Suprapubic skin (tissue), 4 donors: ENCODE results near the gene RGS17. TPM values are rescaled to one million over a fixed set of nuclear protein-coding genes. Genes with fewer than 3 reads are reported as not detected.
"Not testable (repeated sequence)": the region's sequence is repeated elsewhere in the genome, so short reads cannot be mapped to it uniquely, and the experiment has no call there.

Experiments
- DNase-seq, 2 donors: peaks; one replicate each; pipeline ENCODE4 v3.0.0-alpha.2; 2019; ENCODE audit warnings: low spot score in 2 of 2
- H3K27ac ChIP-seq: fragments of 200-600 bp; sonication (generic); one replicate; pipeline ENCODE4 v1.5.1; 2019
- H3K27me3 ChIP-seq: fragments of 200-600 bp; sonication (generic); one replicate; pipeline ENCODE4 v1.5.1; 2019
- H3K36me3 ChIP-seq: fragments of 200-600 bp; sonication (generic); one replicate; pipeline ENCODE4 v1.5.1; 2019
- H3K4me1 ChIP-seq: fragments of 200-600 bp; sonication (generic); one replicate; pipeline ENCODE4 v1.5.1; 2019
- H3K4me3 ChIP-seq: fragments of 200-600 bp; sonication (generic); one replicate; pipeline ENCODE4 v1.5.1; 2019; ENCODE audit warnings: mild to moderate bottlenecking
- H3K9me3 ChIP-seq: fragments of 200-600 bp; sonication (generic); one replicate; pipeline ENCODE4 v1.5.1; 2019
- EP300 ChIP-seq: sonication (generic); formaldehyde crosslinking; IDR thresholded peaks from one replicate; pipeline ENCODE4 v1.6.1; 2017; ENCODE audit warnings: antibody characterized with exemption
- POLR2A ChIP-seq, 2 donors: fragments of 450-650 bp; IDR thresholded peaks; one replicate each; pipeline ENCODE4 v1.6.1; 2017; ENCODE audit warnings: antibody characterized with exemption in 2 of 2, mild to moderate bottlenecking in 2 of 2, moderate library complexity in 2 of 2
- POLR2AphosphoS5 ChIP-seq, 3 donors: sonication (generic); formaldehyde crosslinking; IDR thresholded peaks; one replicate each; pipeline ENCODE4 v1.6.1; 2017; ENCODE audit warnings: antibody characterized with exemption in 3 of 3
- WGBS: methylation state at CpG from one replicate; pipeline ENCODE4 v1.1.5; 2018; 5-methylcytosine and 5-hydroxymethylcytosine counted together
- total RNA-seq, 4 donors: library from RNA; depleted of rRNA; stranded (reverse); fragments of >200 nt; gene quantifications; one replicate each; pipeline ENCODE4 v1.1.0, GENCODE V29; 2016
- TF ChIP-seq, protein P1 (sequence below), 2 donors: fragments of 200-600 bp in 1 of 2; fragments of 450-650 bp in 1 of 2; sonication (generic) in 1 of 2; IDR thresholded peaks; one replicate each; pipeline ENCODE4 v1.5.1; 2016 to 2019; ENCODE audit warnings: antibody characterized with exemption in 2 of 2, mild to moderate bottlenecking in 1 of 2, moderate library complexity in 1 of 2

Gene RGS17
- total RNA-seq, 4 donors from 2014 or later: 0.08 to 1.8 (median 0.26) TPM

DNA sequence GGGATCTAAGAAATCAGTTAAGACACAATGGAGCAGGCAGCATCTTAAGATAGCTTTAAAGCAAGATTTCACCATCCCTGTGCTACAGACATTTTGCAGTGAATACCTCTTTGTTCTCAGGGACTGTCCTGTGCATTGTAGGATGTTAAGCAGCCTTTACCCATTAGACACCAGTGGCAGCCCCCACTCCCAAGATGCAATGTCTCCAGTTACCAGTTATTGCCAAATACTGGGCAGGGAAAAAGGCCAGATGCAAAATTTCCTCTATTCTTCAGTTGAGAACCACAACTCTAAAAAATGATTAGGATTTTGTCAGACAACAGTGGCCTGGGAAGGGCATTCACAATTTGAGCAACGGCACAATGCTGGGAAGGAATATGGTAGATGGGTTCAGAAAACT lies 154.3 kb downstream of the RGS17 start:
- no peak for DNase-seq
- Histone ChIP-seq H3K36me3 (peaks cover 22% of the 10 kb centered on the region), H3K27ac (no peak overlapping the region), H3K27me3 (no peaks in the 10 kb centered on the region), H3K4me1 (peaks cover 4% of the 10 kb centered on the region), H3K9me3 (no peaks in the 10 kb centered on the region), H3K4me3 (no peak overlapping the region)
- TF ChIP-seq POLR2AphosphoS5 (IDR thresholded peaks at IDR 0.05) (no peak), POLR2A (IDR thresholded peaks at IDR 0.05) (no peak), EP300 (no peak)
- TF ChIP-seq, protein P1, sequence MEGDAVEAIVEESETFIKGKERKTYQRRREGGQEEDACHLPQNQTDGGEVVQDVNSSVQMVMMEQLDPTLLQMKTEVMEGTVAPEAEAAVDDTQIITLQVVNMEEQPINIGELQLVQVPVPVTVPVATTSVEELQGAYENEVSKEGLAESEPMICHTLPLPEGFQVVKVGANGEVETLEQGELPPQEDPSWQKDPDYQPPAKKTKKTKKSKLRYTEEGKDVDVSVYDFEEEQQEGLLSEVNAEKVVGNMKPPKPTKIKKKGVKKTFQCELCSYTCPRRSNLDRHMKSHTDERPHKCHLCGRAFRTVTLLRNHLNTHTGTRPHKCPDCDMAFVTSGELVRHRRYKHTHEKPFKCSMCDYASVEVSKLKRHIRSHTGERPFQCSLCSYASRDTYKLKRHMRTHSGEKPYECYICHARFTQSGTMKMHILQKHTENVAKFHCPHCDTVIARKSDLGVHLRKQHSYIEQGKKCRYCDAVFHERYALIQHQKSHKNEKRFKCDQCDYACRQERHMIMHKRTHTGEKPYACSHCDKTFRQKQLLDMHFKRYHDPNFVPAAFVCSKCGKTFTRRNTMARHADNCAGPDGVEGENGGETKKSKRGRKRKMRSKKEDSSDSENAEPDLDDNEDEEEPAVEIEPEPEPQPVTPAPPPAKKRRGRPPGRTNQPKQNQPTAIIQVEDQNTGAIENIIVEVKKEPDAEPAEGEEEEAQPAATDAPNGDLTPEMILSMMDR (IDR thresholded peaks at IDR 0.05): no peak
- 92% methylated on average over 1 of the region's 1 CpG for WGBS

DNA sequence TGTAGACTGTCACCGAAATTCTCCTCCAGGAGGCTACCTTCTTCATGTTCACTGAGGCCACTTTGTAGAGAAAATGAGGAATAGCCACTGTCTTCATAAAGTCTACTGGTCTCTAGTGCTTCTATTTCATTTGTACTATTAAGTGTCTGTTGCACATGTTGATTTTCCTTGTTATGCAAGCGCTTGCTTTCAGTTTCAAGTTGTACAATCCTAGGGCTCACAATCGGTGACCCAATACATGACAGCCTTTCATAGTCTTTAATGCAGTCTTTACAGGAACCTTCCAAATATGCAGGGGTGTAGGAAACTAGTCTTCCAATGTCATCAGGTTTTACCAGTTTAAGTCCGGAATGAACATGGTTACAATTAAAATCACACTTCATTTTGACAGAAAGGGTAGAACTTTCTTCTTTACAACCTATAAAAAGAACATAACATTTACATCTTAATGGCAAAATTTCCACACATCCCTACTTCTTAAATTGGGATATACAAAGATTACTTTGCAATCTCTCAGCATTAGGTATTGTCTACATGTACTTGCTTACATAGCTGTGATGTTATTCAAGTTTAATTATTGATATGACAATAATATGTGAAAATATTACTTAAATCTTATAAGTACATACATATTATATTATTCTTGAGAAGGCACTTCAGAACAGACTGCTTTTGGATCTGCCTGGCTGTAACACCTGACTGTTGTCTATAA lies 155.7 kb downstream of the RGS17 start:
- 87% methylated on average over 4 of the region's 4 CpGs for WGBS
- no peak overlapping the region for H3K4me3 ChIP-seq
- no peak for DNase-seq

DNA sequence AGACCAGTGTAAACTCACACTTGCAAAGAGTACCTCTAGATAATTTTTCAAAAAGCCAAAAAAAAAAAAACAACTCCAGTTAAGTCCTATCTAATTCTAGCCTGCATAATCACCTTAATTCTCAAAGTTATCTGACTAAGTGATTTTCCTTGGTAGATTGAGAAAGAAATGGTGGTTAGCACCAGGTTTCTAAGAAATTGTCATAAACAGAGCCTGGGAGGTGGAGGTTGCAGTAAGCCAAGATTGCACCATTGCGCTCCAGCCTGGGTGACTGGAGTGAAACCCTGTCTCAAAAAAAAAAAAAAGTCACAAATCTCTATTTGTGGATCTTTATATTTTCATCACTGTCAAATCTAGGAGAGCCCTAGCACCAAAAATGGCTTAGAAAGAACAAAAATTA lies 157.2 kb downstream of the RGS17 start:
- WGBS: 100% methylated on average over 1 of the region's 1 CpG
- Histone ChIP-seq H3K4me3 (no peak overlapping the region), H3K27me3 (no peaks in the 10 kb centered on the region), H3K9me3 (peaks cover 4% of the 10 kb centered on the region), H3K36me3 (peaks cover 45% of the 10 kb centered on the region), H3K27ac (no peak overlapping the region), H3K4me1 (no peaks in the 10 kb centered on the region)
- TF ChIP-seq, protein P1 (IDR thresholded peaks at IDR 0.05): no peak
- DNase-seq: no peak

More for the DNA sequence above, 155.7 kb downstream of the RGS17 start:
- TF ChIP-seq, protein P1 (IDR thresholded peaks at IDR 0.05): no peak
- TF ChIP-seq POLR2AphosphoS5 (IDR thresholded peaks at IDR 0.05) (no peak), POLR2A (IDR thresholded peaks at IDR 0.05) (no peak), EP300 (no peak)
- no peaks in the 10 kb centered on the region for H3K4me1 ChIP-seq
- peaks cover 36% of the 10 kb centered on the region for H3K36me3 ChIP-seq
- no peaks in the 10 kb centered on the region for H3K27me3 ChIP-seq
- no peak overlapping the region for H3K27ac ChIP-seq
- H3K9me3 ChIP-seq: no peaks in the 10 kb centered on the region

DNA sequence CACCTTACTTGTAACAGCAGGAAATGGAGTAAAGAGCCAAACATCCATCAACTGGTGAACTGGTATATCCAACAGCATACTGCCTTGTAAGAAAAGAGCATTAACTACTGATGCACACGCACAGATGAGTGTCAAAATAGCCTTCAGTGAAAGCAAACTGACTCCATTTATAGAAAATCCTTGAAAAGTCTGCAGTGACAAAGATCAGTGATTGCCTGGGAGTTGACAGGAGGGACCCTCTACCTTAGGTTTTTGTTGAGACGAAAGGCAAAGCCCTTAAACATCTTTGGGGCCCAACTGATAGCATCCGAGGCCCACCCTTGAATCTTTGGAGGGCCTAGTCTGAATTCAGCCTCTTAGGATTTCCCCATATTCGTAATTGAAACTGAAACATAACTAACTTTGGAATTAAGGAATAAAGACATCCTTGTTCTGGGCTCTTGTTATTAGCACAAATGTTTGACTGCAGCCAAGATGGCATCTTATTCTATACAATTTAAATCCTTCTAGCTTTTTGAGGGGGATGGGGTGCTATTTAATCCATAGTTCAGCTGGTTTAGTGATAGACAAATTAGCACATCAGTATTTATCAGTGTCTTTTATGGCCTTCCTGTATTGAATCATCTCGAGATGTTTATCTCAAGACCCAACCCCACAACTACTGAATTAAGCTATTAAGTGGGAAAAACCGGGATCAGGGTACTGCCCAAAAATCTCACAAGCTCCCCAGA lies 161.2 kb downstream of the RGS17 start:
- DNase-seq: no peak
- Histone ChIP-seq H3K9me3 (peaks cover 4% of the 10 kb centered on the region), H3K36me3 (peaks cover 45% of the 10 kb centered on the region), H3K4me1 (no peaks in the 10 kb centered on the region), H3K4me3 (no peak overlapping the region), H3K27me3 (no peaks in the 10 kb centered on the region), H3K27ac (no peak overlapping the region)
- WGBS: 95% methylated on average over 6 of the region's 6 CpGs
- TF ChIP-seq POLR2A (IDR thresholded peaks at IDR 0.05) (no peak), POLR2AphosphoS5 (IDR thresholded peaks at IDR 0.05) (no peak), EP300 (no peak)
- TF ChIP-seq, protein P1 (IDR thresholded peaks at IDR 0.05): no peak

DNA sequence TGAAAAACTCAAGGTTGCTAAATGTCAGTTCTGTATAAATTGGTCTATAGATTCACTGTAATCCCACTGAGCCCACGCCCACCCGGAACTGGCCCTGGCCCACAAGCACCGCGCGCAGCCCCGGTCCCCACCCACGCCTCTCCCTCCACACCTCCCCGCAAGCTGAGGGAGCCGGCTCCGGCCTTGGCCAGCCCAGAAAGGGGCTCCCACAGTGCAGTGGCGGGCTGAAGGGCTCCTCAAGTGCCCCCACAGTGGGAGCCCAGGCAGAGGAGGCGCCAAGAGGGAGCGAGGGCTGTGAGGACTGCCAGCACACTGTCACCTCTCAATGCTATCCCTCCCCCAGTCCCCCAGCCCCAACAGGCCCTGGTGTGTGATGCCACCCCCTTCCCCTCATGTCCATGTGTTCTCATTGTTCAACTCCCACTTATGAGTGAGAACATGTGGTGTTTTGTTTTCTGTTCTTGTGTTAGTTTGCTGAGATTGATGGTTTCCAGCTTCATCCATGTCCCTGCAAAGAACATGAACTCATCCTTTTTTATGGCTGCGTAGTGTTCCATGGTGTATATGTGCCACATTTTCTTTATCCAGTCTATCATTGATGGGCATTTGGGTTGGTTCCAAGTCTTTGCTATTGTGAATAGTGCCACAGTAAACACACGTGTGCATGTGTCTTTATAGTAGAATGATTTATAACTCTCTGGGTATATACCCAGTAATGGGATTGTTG lies 164.8 kb downstream of the RGS17 start:
- not testable (repeated sequence) for H3K9me3 ChIP-seq, H3K4me3 ChIP-seq, H3K27me3 ChIP-seq, H3K4me1 ChIP-seq, DNase-seq, H3K27ac ChIP-seq
- WGBS: 91% methylated on average over 14 of the region's 15 CpGs
- peaks cover 18% of the 10 kb centered on the region for H3K36me3 ChIP-seq
